Effector memory CD4-positive, alpha-beta T cell (primary cell): ENCODE measurements around the gene TRIM65.

Experiments used
- DNase-seq, 3 donors: peaks; one replicate each; pipeline ENCODE4 v3.0.0-alpha.2; 2020
- H3K27ac ChIP-seq: 2 replicates; pipeline ENCODE4 v1.7.0; 2013; ENCODE audit warnings: mild to moderate bottlenecking, low read length, moderate library complexity; ENCODE audit not compliant: insufficient read depth, poor library complexity, severe bottlenecking
- H3K27me3 ChIP-seq: replicated peaks from 2 replicates; pipeline ENCODE4 v1.7.0; 2013; ENCODE audit warnings: mild to moderate bottlenecking, low read length; ENCODE audit not compliant: insufficient read depth, control insufficient read depth, poor library complexity, severe bottlenecking
- H3K36me3 ChIP-seq: 2 replicates; pipeline ENCODE4 v1.7.0; 2013; ENCODE audit warnings: mild to moderate bottlenecking, low read length, moderate library complexity; ENCODE audit not compliant: control insufficient read depth, insufficient read depth
- H3K4me1 ChIP-seq: 2 replicates; pipeline ENCODE4 v1.7.0; 2013; ENCODE audit warnings: low read length, mild to moderate bottlenecking; ENCODE audit not compliant: control insufficient read depth, insufficient read depth, poor library complexity, severe bottlenecking
- H3K4me3 ChIP-seq: 2 replicates; pipeline ENCODE4 v1.7.0; 2013; ENCODE audit warnings: low read length, low read depth, mild to moderate bottlenecking; ENCODE audit not compliant: insufficient read depth, poor library complexity, severe bottlenecking
- H3K9me3 ChIP-seq: 2 replicates; pipeline ENCODE4 v1.7.0; 2013; ENCODE audit warnings: mild to moderate bottlenecking, low read length, moderate library complexity; ENCODE audit not compliant: control insufficient read depth
- total RNA-seq, 3 donors: gene quantifications; one replicate each; lab custom pipeline; 2026; lab: John Stamatoyannopoulos, UW

The TRIM65 gene
- 29.7 to 36.8 (median 34.9) reads per million in 3 donors for total RNA-seq

- Histone ChIP-seq H3K4me1 (peaks cover 17% of the 10 kb centered on the region), H3K9me3 (no peaks in the 10 kb centered on the region), H3K27me3 (no peaks in the 10 kb centered on the region), H3K36me3 (peaks cover 44% of the 10 kb centered on the region), H3K27ac (peak within 1 kb of the TSS; percentile 61), H3K4me3 (peak within 1 kb of the TSS; percentile 72)
- DNase-seq: peak; percentile 57 to 61 (median 60)
These were observed at the start of gene TRIM65 for GRCh38 chr17:75896415-75897159. Gene TRIM65 (minus strand): TSS chr17:75896951. CDS start chr17:75896937, 14 bp downstream.

- Histone ChIP-seq H3K27me3 (no peaks in the 10 kb centered on the region), H3K27ac (no peak overlapping the region), H3K36me3 (peaks cover 26% of the 10 kb centered on the region), H3K4me3 (no peak overlapping the region), H3K4me1 (no peaks in the 10 kb centered on the region), H3K9me3 (no peaks in the 10 kb centered on the region)
- DNase-seq: no peak
These were observed 48.5 kb upstream of the TRIM65 start for GRCh38 chr17:75945211-75945610.

GRCh38 chr17:75943491-75943890 is 46.7 kb upstream of the TRIM65 start:
- Histone ChIP-seq H3K36me3 (peaks cover 14% of the 10 kb centered on the region), H3K27ac (no peak overlapping the region), H3K4me1 (no peaks in the 10 kb centered on the region), H3K4me3 (no peak overlapping the region), H3K27me3 (no peaks in the 10 kb centered on the region), H3K9me3 (no peaks in the 10 kb centered on the region)
- no peak for DNase-seq

GRCh38 chr17:75942473-75942872 is 45.7 kb upstream of the TRIM65 start:
- Histone ChIP-seq H3K27me3 (no peaks in the 10 kb centered on the region), H3K4me1 (no peaks in the 10 kb centered on the region), H3K36me3 (peaks cover 5% of the 10 kb centered on the region), H3K4me3 (no peak overlapping the region), H3K9me3 (no peaks in the 10 kb centered on the region), H3K27ac (no peak overlapping the region)
- no peak for DNase-seq

GRCh38 chr17:75941442-75941819 is 44.7 kb upstream of the TRIM65 start:
- peak overlapping the region; percentile 88 for H3K27ac ChIP-seq
- H3K27me3 ChIP-seq: no peaks in the 10 kb centered on the region
- no peak for DNase-seq
- H3K9me3 ChIP-seq: no peaks in the 10 kb centered on the region
- H3K36me3 ChIP-seq: peaks cover 3% of the 10 kb centered on the region
- H3K4me1 ChIP-seq: no peaks in the 10 kb centered on the region
- peak overlapping the region; percentile 98 for H3K4me3 ChIP-seq

GRCh38 chr17:75940727-75941441 is 44.1 kb upstream of the TRIM65 start, which contains the start of gene FBF1:
Gene FBF1 (minus strand): TSS chr17:75941042. CDS start chr17:75938149, 2,893 bp downstream.
- Histone ChIP-seq H3K9me3 (no peaks in the 10 kb centered on the region), H3K36me3 (no peaks in the 10 kb centered on the region), H3K27ac (peak within 1 kb of the TSS; percentile 88), H3K4me3 (peak within 1 kb of the TSS; percentile 98), H3K27me3 (no peaks in the 10 kb centered on the region), H3K4me1 (no peaks in the 10 kb centered on the region)
- DNase-seq: peak; percentile 71 to 84 (median 80)

GRCh38 chr17:75937652-75938051 is 40.9 kb upstream of the TRIM65 start:
- Histone ChIP-seq H3K27ac (no peak overlapping the region), H3K4me1 (no peaks in the 10 kb centered on the region), H3K36me3 (no peaks in the 10 kb centered on the region), H3K9me3 (no peaks in the 10 kb centered on the region), H3K27me3 (no peaks in the 10 kb centered on the region), H3K4me3 (no peak overlapping the region)
- no peak for DNase-seq

- Histone ChIP-seq H3K27ac (no peak overlapping the region), H3K27me3 (no peaks in the 10 kb centered on the region), H3K4me3 (no peak overlapping the region), H3K9me3 (no peaks in the 10 kb centered on the region), H3K4me1 (no peaks in the 10 kb centered on the region), H3K36me3 (no peaks in the 10 kb centered on the region)
- no peak for DNase-seq
These were observed 37.1 kb upstream of the TRIM65 start for GRCh38 chr17:75933808-75934207.

- Histone ChIP-seq H3K36me3 (no peaks in the 10 kb centered on the region), H3K4me3 (no peak overlapping the region), H3K27ac (no peak overlapping the region), H3K9me3 (no peaks in the 10 kb centered on the region), H3K27me3 (no peaks in the 10 kb centered on the region), H3K4me1 (no peaks in the 10 kb centered on the region)
- no peak for DNase-seq
These were observed 36.1 kb upstream of the TRIM65 start for GRCh38 chr17:75932852-75933251.

- Histone ChIP-seq H3K4me1 (no peaks in the 10 kb centered on the region), H3K27ac (no peak overlapping the region), H3K9me3 (no peaks in the 10 kb centered on the region), H3K4me3 (no peak overlapping the region), H3K27me3 (no peaks in the 10 kb centered on the region), H3K36me3 (no peaks in the 10 kb centered on the region)
- no peak for DNase-seq
These were observed 34.3 kb upstream of the TRIM65 start for GRCh38 chr17:75931062-75931461.
